Activated B cell treated with CpG ODN at 0.5 μM for 24 hours (primary cell): ENCODE data around the gene RUSF1. TPM values are rescaled to one million over a fixed set of nuclear protein-coding genes. Genes with fewer than 3 reads are reported as not detected.
A peak's percentile ranks its signal among the peaks of the same experiment; 100 is the strongest.
"Not testable (repeated sequence)": the region's sequence is repeated elsewhere in the genome, so short reads cannot be mapped to it uniquely, and the experiment has no call there.

Experiments
- ATAC-seq: fragments of 200-7000 bp; cut with Tn5 transposase; one replicate; pipeline ENCODE4 v1.10.0; 2021; ENCODE audit warnings: low read depth, mild to moderate bottlenecking, moderate library complexity
- CTCF ChIA-PET: fragments of 350-600 bp; sonication (Branson Sonifier 250); formaldehyde crosslinking; loops from one replicate; lab custom pipeline; 2021; ENCODE audit warnings: antibody characterized with exemption; lab: Charles Lee
- POLR2A ChIA-PET: fragments of 350-600 bp; sonication (Branson Sonifier 250); formaldehyde crosslinking; loops from one replicate; lab custom pipeline; 2021; ENCODE audit warnings: antibody characterized with exemption; lab: Charles Lee
- DNase-seq: peaks from one replicate; pipeline ENCODE4 v3.0.0; 2022
- H3K27ac Mint-ChIP-seq: one replicate; pipeline ENCODE4 v1.8.0; 2020; ENCODE audit warnings: mixed read lengths
- H3K27me3 Mint-ChIP-seq: one replicate; pipeline ENCODE4 v1.8.0; 2021; ENCODE audit warnings: mixed read lengths
- H3K36me3 Mint-ChIP-seq: one replicate; pipeline ENCODE4 v1.8.0; 2021; ENCODE audit warnings: low read depth, mixed read lengths
- H3K4me1 Mint-ChIP-seq: one replicate; pipeline ENCODE4 v1.8.0; 2021; ENCODE audit warnings: mixed read lengths
- H3K4me3 Mint-ChIP-seq: one replicate; pipeline ENCODE4 v1.8.0; 2020; ENCODE audit warnings: mild to moderate bottlenecking, mixed read lengths
- H3K9me3 Mint-ChIP-seq: one replicate; pipeline ENCODE4 v1.8.0; 2020; ENCODE audit warnings: mixed read lengths
- intact Hi-C: fragments of 100-400 bp; cut with micrococcal nuclease; formaldehyde crosslinking; loops from one replicate; pipeline ENCODE4 v1.15.1; 2024
- total RNA-seq: library from RNA; stranded (reverse); gene quantifications from 2 replicates; pipeline ENCODE4 v1.2.3, GENCODE V29; 2022
- TF ChIP-seq, protein P1 (sequence below): fragments of 200-600 bp; IDR thresholded peaks from one replicate; pipeline ENCODE4 v1.8.0; 2022; ENCODE audit warnings: antibody characterized with exemption, mild to moderate bottlenecking

Gene RUSF1
- 58.6 and 59.7 TPM in 2 replicates for total RNA-seq

DNA sequence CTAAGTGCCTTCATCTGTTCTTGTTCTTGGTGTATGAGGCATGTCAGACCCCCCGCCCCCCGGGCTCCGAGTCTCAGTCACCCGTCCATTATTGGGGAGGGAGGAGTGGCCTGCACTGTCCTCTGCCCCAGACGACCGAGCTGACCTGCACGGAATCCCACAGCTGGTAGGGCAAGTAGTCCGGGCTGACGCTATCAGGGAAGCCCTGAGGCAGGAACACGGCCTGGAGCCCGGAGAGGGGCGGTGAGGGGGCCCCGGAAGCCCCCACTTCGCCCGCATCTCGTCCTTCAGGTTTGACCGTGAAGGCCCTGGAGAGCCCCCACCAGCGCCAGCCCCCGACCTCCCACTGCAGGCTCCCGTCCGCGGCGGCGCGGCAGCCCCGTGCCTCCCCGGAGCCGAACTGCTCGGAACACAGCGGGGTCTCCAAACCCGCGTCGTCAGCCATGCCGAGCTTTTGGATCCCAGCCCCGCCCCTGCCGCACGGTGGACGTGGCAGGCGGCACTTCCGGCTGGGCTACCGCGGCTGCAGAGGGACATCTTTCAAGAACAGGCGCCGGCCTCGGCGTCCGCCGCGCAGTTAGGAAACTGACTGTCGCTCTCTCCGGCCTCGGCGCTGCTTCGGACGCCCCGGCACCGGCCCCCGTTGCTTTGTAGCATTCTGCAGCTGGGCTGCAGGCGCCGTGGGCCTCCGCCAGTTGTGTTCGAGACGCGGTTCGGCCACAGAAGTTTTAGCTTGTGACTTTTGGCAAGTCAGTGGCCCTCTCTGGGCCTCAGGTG is at the start of gene RUSF1:
TSS of gene RUSF1 (minus strand) at position 463 of the 777 bp plus-strand sequence. CDS start at position 445, 18 bp downstream.
- intact Hi-C loops, result loop anchor here (1.0 to 5.0 kb wide), 2 partner anchors 49 to 204 kb away; partner anchors contain the start of gene ARMC5
- H3K4me3 Mint-ChIP-seq, result peak within 1 kb of the TSS; percentile 94
- peaks cover 55% of the 10 kb centered on the region for H3K4me1 Mint-ChIP-seq
- no peaks in the 10 kb centered on the region for H3K9me3 Mint-ChIP-seq
- TF ChIP-seq, protein P1, sequence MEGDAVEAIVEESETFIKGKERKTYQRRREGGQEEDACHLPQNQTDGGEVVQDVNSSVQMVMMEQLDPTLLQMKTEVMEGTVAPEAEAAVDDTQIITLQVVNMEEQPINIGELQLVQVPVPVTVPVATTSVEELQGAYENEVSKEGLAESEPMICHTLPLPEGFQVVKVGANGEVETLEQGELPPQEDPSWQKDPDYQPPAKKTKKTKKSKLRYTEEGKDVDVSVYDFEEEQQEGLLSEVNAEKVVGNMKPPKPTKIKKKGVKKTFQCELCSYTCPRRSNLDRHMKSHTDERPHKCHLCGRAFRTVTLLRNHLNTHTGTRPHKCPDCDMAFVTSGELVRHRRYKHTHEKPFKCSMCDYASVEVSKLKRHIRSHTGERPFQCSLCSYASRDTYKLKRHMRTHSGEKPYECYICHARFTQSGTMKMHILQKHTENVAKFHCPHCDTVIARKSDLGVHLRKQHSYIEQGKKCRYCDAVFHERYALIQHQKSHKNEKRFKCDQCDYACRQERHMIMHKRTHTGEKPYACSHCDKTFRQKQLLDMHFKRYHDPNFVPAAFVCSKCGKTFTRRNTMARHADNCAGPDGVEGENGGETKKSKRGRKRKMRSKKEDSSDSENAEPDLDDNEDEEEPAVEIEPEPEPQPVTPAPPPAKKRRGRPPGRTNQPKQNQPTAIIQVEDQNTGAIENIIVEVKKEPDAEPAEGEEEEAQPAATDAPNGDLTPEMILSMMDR, result no peak
- H3K36me3 Mint-ChIP-seq, result peaks cover 19% of the 10 kb centered on the region
- peak within 1 kb of the TSS; percentile 94 for H3K27ac Mint-ChIP-seq
- no peaks in the 10 kb centered on the region for H3K27me3 Mint-ChIP-seq
- ATAC-seq, result peak; percentile 94
- DNase-seq, result peak; percentile 81
- POLR2A ChIA-PET, result interaction anchor here (0.6 to 2.1 kb wide), 12 partner anchors 10 to 366 kb away, joined by 3 to 31 read pairs (median 5); partner anchors contain the start of genes AHSP, ARMC5 and ZNF267
- CTCF ChIA-PET, result no interaction called here

DNA sequence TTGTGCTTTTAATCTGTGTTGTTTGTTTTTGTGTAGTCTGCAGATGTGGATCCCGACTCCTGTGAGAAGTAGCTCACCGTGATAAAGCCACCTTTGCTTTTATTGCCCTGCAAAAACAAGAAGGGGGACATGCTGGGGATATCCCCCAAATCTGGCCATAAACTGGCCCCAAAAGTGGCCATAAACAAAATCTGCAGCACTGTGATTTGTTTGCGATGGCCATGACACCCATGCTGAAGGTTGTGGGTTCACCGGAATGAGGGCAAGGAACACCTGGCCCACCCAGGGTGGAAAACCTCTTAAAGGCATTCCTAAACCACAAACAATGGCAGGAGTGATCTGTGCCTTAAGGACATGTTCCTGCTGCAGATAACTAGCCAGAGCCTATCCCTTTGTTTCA is 34.6 kb upstream of the RUSF1 start:
- Mint-ChIP-seq H3K4me3 (no peak overlapping the region), H3K36me3 (peaks cover 1% of the 10 kb centered on the region), H3K27ac (no peak overlapping the region), H3K9me3 (peaks cover 10% of the 10 kb centered on the region), H3K4me1 (peaks cover 2% of the 10 kb centered on the region), H3K27me3 (peaks cover 40% of the 10 kb centered on the region)
- intact Hi-C loops, result no loop called here
- DNase-seq (no peak), ATAC-seq (no peak)
- POLR2A ChIA-PET, result no interaction called here
- TF ChIP-seq, protein P1, result no peak
- CTCF ChIA-PET, result no interaction called here

DNA sequence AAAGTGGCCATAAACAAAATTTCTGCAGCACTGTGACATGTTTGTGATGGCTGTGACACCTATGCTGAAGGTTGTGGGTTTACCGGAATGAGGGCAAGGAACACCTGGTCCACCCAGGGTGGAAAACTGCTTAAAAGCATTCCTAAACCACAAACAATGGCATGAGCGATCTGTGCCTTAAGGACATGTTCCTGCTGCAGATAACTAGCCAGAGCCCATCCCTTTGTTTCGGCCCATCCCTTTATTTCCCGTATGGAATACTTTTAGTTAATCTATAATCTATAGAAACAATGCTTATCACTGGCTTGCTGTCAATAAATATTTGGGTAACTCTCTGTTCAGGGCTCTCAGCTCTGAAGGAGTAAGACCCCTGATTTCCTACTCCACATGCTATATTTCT is 31.6 kb upstream of the RUSF1 start:
- ATAC-seq, H3K4me1 Mint-ChIP-seq, H3K9me3 Mint-ChIP-seq, H3K4me3 Mint-ChIP-seq, POLR2A ChIA-PET, DNase-seq, H3K27ac Mint-ChIP-seq, H3K36me3 Mint-ChIP-seq, CTCF ChIA-PET, intact Hi-C loops: not testable (repeated sequence)
- peaks cover 44% of the 10 kb centered on the region for H3K27me3 Mint-ChIP-seq

DNA sequence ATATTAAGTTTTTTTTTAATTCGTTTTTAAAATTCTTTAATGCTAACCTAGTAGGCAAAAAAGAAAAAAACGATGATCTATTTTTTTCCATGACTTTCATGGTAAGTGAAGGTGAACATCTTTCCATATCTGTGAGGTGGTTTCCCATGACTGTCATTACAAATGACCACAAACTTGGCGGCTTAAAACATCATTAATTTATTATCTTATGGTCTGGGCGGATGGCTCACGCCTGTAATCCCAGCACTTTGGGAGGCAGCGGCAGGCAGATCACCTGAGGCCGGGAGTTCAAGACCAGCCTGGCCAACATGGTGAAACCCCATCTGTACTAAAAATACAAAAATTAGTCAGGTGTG is 30.0 kb upstream of the RUSF1 start:
- ATAC-seq, intact Hi-C loops, H3K4me3 Mint-ChIP-seq, H3K36me3 Mint-ChIP-seq, POLR2A ChIA-PET, H3K4me1 Mint-ChIP-seq, CTCF ChIA-PET, H3K27ac Mint-ChIP-seq, DNase-seq, H3K9me3 Mint-ChIP-seq: not testable (repeated sequence)
- peaks cover 49% of the 10 kb centered on the region for H3K27me3 Mint-ChIP-seq

DNA sequence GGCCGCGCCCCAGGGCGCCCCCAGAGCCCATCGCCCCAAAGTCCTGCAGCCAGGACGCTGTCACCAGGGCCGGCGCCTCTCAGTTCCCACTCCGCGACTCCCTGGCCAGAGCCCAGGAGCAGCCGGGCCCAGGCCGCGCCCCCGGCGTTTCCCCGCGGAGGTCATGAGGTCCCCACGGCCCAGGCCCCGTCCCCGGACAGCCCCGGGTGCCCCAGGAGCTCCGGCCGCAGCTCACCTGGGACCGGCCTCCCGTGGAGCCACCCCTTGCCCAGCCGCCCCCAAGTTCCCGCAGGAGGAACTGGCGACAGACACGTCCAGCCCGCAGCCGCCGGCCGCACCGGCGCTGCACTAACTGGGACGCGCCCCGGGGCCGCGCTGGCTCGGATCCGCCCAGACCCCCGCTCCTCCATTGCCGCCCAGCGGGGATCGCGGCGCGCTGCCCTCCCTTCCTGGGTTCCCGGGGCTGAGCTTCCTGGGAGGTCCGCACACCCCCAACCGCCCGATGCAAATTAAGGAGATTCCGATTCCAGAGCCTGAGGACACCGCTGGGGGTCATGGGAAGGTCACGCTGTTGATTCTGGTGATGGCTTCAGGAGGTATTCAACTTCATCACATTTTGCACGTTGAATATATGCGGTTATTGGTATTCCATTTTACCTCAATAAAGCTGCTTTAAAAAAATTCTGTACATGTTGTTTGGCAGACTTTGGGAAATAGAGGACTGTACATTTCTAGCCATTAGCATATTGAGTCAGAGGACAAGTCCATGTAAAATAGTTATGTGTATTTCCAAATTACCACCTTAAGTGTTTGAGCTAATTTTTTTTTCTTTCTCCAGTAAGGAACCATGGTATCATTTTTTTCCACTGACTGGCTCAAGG is 29.4 kb upstream of the RUSF1 start:
- ATAC-seq (no peak), DNase-seq (no peak)
- peaks cover 6% of the 10 kb centered on the region for H3K9me3 Mint-ChIP-seq
- ChIA-PET POLR2A (no interaction called here), CTCF (no interaction called here)
- no peak overlapping the region for H3K27ac Mint-ChIP-seq
- H3K4me3 Mint-ChIP-seq, result peak overlapping the region; percentile 41
- peaks cover 52% of the 10 kb centered on the region for H3K27me3 Mint-ChIP-seq
- H3K36me3 Mint-ChIP-seq, result peaks cover 1% of the 10 kb centered on the region
- intact Hi-C loops, result no loop called here
- TF ChIP-seq, protein P1, result no peak
- peaks cover 4% of the 10 kb centered on the region for H3K4me1 Mint-ChIP-seq
